Stimulated activated CD4-positive, alpha-beta T cell treated with anti-CD3 and anti-CD28 coated beads, Interleukin-15, amount 100 ng/mL, for 1 hour (primary cell): ENCODE data around the gene FLYWCH2.
A peak's percentile ranks its signal among the peaks of the same experiment; 100 is the strongest.

Experiments used
- DNase-seq, 2 donors: peaks; one replicate each; pipeline ENCODE4 v3.0.0-alpha.2; 2020; ENCODE audit warnings: low read depth in 1 of 2, low spot score in 1 of 2

FLYWCH2 gene, protein sequence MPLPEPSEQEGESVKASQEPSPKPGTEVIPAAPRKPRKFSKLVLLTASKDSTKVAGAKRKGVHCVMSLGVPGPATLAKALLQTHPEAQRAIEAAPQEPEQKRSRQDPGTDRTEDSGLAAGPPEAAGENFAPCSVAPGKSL

GRCh38 chr16:2882650-2883457 is at the start of gene FLYWCH2:
Gene FLYWCH2, plus strand, starts transcription at chr16:2883215. Its CDS starts 13,235 bp downstream, at chr16:2896450.
- DNase-seq = peak; percentile 100

GRCh38 chr16:2833776-2834175 is 49.2 kb upstream of the FLYWCH2 start:
- DNase-seq = no peak

GRCh38 chr16:2834968-2835367 is 48.0 kb upstream of the FLYWCH2 start:
- DNase-seq = no peak

DNA sequence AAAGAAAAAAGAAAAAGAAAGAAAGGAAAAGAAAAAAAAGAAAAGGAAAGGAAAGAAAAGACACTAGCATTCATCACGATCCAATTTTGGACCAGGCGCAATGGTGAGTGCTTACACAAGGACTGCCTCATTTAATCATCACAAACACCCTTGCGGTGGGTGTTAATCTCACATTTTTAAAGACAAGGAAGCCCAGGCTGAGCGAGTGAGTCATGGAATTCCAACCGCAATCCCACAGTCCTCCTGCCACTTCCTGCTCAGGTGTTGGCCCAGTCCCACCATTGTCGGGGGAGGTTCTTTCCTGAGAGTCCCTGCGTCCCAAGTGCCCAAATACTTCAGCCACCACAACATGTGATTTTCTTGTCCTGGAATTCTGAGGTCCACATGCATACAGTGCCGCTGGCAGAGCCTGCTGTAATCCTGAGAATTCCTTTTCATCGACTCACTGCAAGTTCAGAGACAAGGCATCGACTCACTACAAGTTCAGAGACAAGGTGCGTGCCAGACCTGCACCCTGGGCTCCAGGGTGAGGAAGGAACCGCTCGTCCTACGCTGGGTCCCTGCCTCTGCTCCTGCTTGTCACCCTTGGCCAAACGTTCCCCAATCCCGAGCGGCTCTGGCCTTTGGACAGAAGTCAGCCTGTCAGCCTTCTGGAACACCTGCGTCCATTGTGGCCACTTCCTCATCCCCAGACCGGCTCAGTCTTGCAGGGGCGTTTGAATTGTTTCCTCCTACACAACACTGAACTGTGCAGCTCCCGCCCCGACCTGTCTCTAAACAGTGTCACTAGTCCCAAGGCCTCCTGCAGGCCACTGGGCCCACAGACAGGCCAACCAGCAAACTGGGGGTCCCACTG is 47.1 kb upstream of the FLYWCH2 start:
- no peak for DNase-seq

DNA sequence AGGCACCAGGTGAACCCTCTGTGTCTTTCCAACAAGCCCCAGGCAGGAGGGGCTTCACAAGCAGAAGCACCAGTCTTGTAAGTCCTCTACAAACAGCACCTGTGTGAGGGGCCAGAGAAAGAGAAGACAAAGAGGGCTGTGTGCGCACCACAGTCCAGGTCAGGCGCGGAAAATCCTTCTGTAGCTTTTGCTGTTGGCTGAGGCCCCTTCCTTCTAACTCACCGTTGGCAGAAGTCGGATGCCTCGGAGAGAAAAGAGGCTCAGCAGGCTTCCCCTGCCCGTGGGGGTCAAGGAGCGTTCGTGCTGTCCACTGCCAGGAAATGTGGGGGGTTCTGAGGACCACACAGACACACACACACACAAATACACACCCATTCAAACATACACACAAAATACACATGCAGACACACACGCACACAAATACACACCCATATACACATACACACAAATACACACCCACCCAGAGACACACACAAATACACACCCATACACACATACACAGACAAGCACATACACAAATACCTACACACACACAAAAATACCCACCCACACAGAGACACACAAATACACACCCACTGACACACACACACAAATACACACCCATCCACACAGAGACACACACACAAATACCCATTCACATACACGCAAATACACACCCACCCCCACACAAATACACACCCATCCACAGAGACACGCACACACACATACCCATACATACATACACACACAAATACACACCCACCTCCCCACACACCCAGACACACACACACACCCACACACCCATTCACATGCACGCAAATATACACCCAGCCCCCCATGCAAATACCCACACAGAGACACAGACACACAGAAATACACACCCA is 46.1 kb upstream of the FLYWCH2 start:
- no peak for DNase-seq

GRCh38 chr16:2838928-2839327 is 44.1 kb upstream of the FLYWCH2 start:
- DNase-seq = peak in 1 of 2 donors; percentile 33

DNA sequence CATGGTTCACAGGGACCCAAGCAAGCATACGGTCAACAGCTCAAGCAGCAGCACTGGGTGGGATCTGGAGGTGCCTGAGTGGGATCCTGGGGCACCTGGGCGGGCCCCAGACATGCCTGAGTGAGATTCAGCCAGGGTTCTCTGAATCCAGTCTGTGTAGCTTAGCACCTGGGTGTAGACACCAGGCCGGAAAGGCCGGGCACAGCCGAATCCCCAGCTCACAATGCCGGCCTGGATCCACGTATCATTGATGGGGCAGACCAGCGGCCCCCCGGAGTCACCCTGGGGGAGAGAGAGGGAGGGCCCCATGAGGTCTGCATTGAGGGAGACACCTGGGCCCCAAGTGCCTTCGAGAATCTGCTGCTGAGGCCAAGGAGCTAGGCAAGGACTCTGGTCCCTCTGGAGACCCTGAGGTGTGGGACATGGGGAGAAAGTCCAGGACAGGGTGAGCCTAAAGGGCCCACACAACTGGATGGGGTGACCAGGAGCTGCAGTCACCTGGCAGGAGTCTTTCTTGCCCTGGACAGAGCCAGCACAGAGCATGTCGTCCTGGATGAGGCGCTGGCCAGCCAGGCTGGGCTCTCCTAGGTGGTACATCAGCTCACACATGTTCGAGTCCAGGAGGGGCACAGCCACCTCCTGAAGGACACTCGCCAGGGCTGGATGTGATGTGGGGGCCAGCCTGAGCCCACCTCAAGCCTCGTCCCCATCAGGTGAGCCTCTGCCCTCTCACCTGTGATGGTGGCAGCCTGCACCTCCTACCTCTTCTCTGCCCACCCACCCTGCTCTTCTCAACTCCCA is 43.2 kb upstream of the FLYWCH2 start:
- no peak for DNase-seq

GRCh38 chr16:2840914-2841313 is 42.1 kb upstream of the FLYWCH2 start:
- DNase-seq = no peak

GRCh38 chr16:2841606-2842339 is 41.2 kb upstream of the FLYWCH2 start:
- DNase-seq = no peak

GRCh38 chr16:2842340-2843000 is 40.5 kb upstream of the FLYWCH2 start:
- peak; percentile 29 to 69 for DNase-seq

- no peak for DNase-seq
These were observed 39.5 kb upstream of the FLYWCH2 start for GRCh38 chr16:2843526-2843925.

- DNase-seq = no peak
These were observed 37.9 kb upstream of the FLYWCH2 start for GRCh38 chr16:2845116-2845515.

GRCh38 chr16:2846511-2847310 is 36.3 kb upstream of the FLYWCH2 start:
- no peak for DNase-seq

DNA sequence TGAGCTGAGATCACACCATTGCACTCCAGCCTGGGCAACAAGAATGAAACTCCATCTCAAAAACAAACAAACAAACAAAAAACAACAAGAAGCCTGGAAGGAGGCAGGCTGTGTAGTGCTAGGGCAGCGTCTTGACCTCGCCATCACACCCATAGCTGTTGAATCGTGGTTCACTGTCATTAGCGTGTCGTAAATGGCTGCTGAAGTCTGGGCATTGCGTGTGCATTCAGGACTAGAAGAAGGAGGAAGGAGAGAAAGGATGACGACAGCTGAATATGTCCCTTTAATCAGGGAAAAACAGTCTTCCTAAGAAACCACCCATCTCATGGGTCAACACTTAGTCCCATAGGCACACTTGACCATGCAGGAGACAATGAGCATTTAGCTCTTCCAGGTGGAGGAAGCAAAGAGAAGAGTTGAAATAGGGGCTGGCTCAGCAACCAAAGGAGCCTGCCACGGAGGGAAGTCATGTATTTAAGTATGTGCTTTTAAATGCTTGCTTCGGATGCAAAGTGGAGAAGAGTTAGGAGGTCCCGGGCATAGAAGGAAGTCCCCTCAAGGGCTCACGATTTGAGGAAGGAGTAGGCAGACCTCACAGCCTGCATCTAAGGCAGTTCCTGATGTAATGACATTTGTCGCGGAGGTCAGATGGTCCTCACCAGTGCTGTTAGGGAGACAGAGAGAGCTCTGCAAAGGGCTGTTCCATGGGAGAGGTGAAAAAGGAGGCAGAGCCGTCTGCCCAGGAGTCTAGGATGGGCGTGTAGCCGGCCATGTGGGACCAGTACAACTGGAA is 33.9 kb upstream of the FLYWCH2 start:
- DNase-seq = no peak

- DNase-seq = no peak
These were observed 30.8 kb upstream of the FLYWCH2 start for GRCh38 chr16:2852003-2852730.

DNA sequence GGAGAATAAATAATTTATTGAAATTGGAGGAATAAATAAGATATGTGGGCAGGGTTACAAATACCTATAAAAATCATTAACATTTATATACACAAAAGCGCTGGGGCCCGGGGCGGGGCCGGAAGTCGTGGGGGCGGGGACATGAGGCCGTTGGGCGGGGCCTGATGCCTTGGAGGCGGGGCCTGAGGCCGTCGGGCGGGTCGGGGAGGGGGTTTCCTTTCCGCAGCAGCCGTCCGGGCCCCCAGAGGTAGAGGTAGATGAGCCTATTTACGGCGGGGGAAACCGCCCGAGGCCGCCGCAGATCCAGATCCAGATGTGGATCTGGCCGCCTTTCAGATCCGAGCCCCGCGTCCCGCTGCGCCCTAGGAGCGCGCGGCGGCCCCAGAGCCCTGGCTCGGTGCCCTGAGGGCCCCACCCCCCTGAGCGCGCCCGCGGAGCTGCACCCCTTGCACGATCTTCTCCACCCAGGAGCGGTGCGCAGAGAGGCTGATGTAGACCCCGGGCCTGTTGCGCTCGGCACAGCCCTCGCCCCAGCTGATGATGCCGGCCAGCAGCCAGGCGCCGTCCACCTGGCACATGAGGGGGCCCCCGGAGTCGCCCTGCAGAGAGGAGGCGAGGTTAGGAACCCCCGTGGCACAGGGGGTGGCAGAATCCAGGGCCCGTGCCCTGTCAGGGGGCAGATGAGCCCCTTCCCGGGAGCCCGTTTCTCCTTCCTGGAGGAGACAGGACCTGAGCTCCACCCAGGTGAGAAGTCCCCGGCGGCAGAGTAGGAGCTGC is 30.1 kb upstream of the FLYWCH2 start:
- no peak for DNase-seq
